Measurements from ENCODE around the gene LOXL1.

DNA sequence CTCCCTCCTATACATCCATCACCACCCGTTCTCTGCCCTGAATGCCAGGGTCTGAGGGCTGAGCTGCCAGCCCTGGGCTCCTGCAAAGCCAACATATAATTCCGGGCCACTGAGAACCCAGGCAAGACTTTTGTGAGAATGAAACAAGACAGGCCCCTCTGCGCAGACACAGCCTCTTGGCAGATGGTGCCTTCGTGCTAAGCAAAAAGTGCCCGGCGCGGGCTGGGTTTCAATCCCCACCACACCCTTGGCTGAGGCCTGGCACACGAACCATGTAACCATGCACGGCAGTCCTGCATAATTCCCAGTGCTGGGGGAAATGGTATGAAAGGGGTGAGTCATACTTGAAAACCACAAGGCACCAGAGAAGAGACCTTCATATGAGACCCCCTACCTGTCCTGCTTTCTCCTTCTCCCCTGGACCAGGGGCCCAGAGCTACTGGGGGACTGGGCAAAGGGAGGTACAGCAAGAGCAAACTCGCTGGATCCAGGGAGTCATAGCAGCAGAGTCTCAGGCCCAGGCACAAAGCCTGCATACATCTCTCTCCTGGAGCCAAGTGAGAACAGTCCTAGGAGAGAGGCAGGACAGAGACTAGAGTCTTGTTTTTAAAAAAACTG lies 26.1 kb upstream of the LOXL1 start:
- TF ChIP-seq CTCF (IDR thresholded peaks at IDR 0.05) (no peak), EZH2 (IDR thresholded peaks at IDR 0.05; ENCODE audit: borderline replicate concordance, insufficient read depth, low read depth, low read length, poor library complexity, severe bottlenecking) (no peak)

Measured in B cell (primary cell).